Stimulated activated CD8-positive, alpha-beta memory T cell treated with anti-CD3 and anti-CD28 coated beads, Interleukin-4, amount 100 ng/mL, for 4 hours (primary cell): Measurements from ENCODE around the gene KIF21B.
"Not testable (repeated sequence)": the region's sequence is repeated elsewhere in the genome, so short reads cannot be mapped to it uniquely, and the experiment has no call there.

Experiments
- DNase-seq, 2 donors: peaks; one replicate each; pipeline ENCODE4 v3.0.0-alpha.2; 2020; ENCODE audit warnings: low read depth in 2 of 2, low spot score in 1 of 2

Gene KIF21B

DNA sequence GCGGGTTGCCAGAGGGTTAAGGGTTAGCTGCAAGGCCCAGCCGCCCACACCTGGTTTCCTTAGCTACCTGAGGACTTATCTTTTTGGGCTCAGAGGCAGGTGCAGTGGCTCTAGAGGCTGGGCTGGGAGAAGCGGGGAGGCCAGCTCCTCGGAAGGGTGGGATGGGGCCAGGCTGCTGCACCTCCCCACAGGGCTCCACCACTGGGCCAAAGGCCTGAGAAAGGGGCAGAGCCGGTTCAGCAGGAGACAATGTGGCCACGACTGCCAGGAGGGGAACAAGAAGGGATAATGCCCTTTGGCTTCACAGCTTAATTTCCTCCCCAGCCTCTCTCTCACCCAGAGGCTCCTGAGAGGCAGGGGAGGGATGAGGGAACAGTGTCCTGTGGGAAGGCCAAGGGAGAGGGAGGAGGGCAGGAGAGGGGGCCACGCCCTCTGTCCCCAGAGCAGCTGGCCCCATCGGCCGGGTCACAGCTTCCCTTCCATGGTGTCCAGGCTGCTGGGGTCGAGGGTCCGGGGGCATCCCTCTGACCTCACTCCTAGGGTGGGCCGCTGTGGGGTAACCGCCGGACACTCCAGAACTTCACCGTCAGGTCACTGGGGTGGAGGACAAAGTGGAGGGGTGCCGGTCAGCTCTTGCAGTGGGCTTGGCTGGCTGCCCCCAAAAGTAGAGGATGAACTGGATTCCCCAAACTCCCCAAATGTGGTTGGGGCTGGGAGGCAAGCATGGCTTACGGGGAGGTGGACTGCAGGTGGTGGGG is 50.4 kb downstream of the KIF21B start:
- no peak for DNase-seq

DNA sequence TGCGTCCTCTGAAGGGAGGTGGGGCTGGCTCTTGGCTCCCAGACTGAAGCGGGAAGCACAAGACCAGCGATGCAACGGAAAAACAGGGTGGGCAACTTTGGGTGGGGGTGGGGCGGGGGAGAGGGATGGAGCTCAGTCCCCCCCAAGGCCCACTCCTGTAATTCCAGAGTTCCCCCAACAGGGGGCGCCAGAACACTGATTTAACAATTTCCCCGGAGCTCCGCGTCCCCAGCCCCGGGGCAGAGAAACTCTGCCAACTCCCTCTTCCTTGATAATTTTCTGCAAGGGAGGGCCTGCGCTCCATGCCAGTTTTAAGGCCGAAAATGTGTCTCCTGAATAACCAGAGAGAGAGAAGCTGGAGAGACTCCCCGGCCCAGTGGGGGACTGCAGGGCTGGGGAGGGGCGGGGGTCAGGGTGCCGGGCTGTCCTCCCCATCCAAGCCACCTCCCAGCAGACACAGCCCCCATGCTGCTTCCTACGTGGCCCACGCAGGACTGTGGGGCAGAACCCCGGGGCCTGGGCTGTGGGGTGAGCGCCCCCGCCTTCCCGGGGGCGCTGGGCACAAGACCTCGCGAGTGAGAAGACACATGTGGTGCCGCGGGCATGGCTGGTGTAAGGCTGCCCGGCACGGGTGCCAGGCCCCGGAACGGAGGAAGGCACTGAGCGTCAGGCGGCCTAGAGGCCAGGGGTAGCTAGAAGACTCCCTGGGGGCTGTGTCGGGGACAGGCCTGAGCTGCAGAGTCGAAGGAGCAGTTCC is 51.4 kb downstream of the KIF21B start:
- DNase-seq = peak; percentile 28 to 37

DNA sequence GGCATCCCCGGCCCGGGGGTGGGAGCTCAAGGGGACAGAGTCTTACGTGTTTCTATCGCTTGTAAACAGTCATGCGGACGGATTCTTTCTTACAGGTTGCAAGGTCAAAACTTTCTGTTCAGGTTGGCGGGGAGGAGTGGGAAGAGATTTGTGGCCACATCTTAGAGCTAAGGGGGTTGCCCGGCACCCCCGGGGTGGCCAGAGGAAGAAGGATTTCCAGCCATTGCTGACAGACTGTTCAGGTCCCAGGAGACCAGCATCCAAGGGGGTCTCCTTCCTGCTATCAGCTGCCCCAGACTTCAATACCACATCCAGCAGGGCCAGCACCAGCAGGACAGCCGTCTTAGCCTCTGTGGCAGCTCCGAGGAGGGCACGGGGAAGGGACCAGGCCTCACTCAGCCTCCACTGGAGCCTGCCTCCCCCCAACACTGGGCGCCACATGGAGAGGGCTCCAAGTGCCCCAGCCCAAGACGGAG is 52.0 kb downstream of the KIF21B start:
- DNase-seq = no peak

DNA sequence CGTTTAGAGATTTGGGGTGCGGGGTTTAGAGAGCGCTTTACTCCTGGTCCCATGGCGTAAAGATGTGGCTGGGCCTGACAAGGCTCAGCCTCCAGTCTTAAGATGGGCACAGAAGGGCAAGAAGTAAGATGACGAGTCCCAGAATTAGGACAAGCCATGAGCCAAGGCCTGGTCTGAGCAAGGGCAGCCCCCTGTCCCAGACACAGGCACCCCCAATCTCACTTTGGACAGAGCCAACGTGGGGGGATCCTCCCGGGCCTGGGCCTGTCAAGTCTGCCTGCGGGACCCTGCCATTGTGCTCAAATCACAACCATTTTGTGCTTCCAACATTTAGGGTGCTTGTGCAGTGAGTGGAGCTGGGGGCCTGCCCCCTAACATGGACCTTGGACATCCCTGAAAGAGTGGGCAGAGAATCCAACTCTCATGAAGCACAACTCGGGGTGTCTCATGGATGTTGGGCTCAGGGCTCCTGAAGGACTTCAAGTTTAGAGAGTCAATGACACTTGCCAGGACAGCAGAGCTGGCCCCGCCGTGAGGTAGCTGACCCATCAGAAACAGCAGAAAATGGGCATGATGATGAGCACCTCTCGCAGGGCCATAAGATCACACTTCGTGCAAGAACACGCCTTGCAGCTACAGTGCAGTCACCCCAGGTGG is 52.6 kb downstream of the KIF21B start:
- DNase-seq = no peak

DNA sequence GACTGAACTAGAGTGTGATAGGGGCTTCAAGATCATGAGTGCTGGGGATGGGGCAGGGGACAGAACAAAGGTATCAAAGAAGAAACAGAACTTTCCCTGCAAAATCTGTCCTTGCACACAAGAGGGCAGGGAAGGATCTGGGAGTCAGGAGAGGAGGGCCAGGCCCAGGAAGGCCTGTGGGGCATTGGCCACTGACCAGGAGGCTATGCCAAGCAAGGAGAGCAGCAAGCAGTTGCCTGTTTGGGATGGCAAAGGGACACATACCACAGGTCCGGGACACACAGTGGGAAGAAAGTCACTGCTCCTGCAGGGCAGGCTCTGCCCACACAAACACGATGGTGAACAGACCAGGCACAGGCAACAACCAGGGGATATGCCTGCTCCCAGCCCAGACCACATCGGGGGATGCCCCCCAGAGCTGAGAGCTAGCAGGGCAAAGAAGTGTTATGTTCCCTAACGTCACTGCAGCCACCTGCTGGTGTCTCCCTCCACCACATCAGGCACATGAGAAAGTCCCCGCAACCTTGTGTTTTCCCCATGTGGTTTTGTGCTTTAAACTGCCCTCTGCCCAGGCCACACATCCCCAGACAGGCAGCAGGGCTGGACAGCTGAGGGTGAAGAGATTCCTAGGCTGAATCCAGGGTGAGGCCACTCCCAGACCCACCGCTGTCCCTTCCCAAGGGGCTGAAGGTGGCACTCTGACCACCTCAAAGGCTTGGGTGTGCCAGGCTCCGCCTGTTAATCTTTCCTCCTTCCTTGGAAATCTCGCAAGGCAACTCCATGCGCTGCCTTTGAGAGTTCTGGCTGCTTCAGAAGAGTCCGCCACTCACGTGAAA is 53.6 kb downstream of the KIF21B start:
- no peak for DNase-seq

DNA sequence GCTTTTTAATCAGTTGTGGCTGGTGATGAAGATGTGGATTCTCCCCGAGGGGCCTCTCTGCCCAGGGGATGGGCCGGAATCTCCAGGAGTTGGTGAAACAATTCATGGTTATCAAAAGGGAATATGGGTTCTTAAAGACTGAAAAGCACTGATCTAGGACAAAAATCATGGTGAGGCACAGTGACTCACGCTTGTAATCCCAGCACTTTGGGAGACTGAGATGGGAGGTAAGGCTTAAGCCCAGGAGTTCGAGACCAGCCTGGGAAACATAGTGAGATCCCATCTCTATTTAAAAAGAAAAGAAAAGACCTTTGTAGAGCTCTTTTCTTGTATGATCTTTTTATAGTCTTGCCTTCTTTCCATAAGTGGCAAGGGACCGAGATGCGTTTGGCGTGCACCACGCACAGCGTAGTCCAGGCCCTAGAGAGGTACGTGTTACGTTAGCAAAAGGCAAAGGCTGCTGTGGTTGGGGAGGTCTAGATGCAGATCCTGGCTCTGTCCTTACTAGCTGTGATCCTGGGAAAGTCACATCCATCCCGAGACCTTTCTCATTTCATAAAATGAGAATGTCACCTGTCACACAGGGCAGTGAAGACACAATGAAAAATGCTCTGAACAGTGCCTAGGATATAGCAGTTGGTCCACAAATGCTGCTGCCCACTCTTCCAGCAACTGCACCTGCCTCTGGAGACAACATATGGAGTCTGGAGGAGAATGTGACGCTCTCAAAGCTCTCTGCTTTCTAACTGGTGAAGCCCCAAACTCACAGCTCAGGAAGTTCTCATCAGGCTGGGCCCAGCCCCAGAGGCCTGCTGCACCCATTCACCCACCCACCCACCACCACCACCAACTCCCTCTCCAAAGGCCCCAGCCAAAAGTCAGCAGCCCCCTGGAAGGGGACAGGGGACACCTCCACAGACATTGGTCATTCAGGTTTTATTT is 54.8 kb downstream of the KIF21B start:
- no peak for DNase-seq

DNA sequence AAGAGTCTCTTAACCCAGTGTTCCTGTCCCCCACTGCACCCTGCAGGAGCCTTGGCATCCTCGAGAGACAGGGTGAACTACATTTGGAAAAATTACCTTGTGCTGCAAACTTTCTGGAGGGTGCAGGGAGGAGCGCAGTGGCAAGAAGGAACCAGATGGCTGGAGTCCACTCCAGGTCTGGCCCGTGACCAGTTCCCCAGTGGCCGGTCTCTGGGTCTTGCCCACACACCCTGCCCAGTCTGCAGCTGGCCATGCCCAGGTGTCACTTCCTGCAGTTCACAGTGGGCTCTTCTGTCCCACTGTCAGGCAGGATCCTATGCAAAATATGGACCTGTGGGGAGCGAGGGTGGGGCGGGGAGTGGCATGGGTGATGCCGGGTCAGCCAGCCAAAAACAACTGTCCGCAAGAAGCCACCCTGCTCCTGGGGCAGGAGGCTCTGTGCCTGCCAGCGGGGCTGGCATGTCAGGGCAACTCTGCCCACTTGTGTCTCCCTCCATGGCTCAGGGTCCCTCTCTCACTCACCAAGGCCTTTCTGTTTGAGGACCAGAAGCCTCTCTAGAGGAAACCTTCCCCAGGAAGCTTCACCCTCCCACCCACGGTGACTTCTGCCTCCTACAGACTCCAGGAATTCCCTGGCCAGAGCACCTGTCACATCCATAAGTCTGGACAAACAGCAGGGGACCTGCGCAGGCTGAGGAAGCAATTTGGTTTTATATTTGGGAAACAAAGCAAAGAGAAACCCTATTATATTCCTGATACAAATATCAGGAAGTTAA is 55.6 kb downstream of the KIF21B start:
- DNase-seq = no peak

DNA sequence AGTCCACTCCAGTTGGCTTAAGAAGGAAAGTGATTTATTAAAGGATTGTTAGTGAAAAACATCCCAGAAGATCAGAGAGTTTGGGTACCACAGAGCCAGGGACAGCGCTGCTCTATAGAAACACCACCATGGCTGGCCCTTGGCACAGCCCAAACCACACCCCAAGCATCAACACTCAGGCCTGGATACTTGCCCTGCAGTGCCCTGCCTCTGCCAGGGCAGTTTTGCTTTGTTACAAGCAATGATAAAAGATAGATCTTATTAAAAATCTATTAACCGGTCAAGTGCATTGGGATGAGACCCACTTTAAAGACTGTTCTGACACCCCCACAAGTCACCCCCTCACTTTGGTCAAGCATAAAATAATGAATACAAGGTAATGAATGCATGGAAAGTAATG is 56.6 kb downstream of the KIF21B start:
- DNase-seq = no peak

DNA sequence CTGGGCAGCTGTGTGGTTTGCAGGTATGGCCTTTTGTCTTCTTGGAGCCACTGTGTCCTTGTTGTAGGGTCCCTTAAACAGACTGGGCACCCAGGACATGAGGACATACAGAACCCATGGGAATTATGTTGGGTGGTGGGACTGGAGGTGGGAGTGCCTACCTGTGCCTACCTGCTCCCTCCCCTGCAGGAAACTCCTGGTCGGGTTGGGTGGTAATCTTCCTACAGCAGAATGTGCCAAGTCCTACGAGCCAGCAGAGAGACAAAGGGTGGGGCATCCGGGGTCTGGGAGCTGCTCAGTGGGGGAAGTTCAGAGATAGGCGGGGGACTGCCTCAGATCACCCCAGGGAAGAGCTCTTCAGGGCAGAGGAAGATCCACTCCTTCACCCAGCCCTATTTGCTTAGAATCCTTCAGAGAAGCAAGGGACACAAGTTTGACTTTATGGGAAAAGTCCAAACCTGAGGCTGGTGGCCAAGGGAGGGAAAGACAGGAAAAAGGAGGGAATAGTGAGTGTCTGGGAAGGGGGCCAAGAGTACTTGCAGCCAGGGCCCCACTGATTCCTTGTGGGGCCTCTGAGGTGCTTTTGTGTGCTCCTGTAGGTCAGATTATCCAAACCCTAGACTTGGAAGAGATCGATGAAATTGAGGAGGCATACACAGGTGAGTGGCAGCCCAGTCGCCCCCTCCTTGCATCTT is 58.3 kb downstream of the KIF21B start:
- DNase-seq = no peak

DNA sequence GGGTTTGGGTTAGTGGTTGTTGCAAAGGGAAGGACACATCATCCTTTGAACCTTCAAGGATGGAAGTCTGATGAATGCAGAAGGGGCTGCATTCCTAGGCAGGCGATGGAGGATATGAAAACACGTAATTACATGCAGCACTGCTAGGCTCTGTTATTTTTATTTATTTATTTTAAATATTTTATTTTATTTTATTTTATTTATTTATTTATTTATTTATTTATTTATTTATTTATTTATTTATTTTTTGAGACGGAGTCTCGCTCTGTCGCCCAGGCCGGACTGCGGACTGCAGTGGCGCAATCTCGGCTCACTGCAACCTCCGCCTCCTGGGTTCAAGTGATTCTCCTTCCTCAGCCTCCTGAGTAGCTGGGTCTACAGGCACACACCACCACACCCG is 59.6 kb downstream of the KIF21B start:
- not testable (repeated sequence) for DNase-seq

DNA sequence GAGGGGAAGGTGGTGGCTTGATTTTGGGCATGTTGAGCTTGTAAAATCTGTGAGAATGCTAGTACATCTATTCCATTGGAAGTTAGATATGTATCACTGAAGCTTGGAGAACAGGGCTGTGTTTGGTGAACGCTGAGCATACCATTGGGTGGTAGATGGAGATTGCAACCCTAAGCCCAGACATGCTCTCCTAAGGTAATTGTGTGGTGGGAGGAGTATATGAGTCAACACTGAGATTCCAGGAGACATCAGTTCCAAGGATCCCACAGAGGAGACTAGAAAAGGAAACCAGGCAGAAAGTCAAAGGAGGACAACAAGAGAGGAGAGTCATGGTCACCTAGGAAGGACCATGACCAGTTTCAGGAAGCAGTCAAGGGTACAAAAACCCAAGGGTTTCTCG is 60.4 kb downstream of the KIF21B start:
- DNase-seq = no peak

DNA sequence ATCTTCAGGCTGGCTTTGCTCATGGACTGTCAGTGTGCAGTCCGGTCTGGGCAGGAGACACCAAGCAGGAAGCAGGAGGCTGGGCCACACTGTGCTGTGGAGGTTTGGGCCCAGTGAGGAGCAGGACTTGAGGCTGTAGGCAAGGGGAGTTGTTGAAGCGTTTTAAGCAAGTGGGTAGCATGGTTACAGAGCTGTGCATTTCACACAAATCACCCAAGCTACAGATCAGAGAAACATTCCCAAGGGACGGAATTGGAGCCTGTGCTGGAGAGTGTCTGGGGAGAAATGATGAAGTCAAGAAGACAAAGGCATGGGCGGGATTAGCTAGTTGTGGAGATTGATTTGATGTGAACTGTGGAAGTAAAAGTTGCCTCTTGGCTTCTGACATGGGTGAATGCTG is 60.9 kb downstream of the KIF21B start:
- DNase-seq = no peak

DNA sequence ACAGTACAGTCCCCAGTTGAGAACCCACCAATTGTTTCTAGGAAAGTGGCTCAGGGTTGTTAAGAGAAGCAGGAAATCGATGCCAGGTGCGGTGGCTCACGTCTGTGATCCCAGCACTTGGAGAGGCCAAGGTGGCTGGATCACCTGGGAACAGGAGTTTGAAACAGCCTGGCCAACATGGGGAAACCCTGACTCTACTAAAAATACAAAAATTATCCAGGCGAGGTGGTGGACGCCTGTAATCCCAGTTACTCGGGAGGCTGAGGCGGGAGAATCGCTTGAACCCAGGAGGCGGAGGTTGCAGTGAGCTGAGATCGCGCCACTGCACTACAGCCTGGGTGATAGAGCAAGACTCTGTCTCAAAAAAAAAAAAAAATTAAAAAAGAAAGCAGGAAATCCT is 61.4 kb downstream of the KIF21B start:
- DNase-seq = not testable (repeated sequence)

DNA sequence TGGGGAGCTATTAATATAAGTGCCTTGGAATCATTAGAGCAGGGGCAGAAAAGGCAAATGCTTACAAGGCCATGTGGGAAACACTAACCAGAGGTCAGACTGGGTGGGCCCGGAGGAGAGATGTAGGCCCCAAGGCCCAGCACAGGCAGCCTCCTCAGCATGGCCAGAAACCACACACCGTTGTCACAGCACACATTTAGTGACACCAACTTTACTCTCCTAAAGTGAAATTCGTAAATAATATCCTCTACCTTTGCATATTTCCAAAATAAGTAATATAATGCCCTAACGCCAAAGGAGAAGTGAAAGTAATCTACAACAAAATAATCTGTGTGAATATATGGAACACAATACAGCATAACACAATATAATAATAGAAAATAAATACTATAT is 62.6 kb downstream of the KIF21B start:
- no peak for DNase-seq

DNA sequence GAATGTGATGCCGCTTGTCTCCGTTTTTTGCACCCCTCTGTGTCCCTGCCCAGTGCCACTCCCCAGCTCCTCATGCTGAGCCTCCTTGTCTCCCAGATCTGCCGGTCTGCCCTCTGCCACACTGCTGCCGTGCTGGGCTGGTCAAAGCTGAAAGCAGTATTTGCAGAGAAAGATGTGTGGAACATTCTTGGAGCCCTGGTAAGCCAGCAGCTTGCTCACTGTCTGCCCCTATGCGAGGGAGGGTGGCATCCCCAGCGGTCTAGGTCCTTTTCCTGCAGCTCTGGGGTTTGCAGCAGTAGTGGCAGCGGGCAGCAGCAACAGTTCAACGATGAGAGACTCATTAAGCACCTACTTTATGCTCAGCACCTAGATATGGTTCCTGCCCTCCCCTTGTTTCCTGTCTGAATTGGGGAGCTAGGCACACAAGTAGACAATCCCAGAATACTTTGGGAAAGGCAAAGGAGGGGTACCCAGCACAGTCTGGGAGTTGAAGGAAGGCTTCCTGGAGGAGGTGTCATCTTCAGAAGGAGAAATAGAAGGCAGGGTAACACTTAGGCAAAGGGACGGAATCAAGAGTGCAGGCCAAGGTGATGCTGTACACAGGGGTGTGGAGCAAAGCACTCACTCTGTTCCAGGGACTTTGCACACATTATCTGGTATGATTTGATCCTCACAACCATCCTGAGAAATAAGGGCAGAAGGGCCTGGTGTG is 63.1 kb downstream of the KIF21B start:
- no peak for DNase-seq

DNA sequence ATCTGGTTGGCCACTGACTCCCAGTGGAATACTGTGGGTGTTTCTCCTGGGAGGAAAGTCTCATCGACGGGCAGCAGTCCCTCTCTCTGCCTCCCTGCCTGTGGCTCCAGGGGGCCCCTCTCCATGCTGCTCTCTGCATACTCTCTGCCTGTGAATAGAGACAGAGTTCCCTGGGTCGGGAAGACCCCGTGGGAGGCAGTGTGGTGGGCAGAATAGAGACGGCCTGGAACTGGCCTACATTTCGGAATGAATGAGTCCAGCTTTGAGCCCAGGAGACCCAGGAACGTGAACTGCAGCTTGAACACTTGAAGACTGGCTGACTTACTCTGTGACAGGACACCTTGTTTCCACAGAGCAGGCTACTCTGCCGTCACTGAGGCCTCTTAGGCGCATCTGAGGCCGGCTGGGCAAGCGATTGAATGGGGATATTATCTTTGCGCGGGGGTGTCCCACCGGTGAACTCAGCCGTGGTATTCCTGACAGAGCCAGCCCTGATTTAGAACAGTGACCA is 64.0 kb downstream of the KIF21B start:
- no peak for DNase-seq

DNA sequence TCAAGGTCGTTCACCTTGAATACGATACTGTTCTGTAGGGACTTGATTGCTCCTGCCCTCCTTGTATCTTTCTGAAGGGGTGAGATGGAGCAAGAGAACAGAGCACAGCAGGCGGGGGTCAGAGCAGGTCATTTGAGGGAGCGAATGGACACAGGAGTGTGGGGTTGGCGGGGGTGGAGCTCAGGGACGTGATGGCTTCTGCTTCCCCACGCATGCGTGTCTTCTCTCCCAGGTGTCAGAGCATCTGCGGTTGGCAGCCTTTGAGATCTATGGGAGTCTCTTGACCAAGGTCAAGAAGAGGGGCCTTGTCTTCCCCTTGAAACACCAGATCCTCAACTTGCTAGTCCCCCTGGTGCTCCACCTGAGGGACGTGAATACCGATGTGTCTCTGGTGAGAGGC is 64.9 kb downstream of the KIF21B start:
- no peak for DNase-seq

DNA sequence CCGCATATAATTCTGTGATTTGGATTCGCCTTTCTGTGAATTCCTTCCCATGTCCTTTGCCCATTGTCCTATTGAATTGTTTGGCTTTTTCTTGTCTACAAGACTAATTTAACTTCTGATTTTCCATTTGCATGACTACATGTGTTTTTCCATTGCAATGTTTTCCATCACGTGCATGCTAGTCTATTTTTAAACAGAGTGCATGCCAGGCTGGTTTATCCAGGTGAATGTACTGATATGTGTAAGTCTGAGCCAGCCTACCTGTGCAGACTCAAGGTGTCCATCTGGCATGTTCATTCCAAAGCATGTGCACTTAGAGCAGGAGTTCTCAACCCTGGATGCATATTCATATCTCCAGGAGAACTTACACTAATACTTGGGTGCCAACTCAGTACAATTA is 69.1 kb downstream of the KIF21B start:
- no peak for DNase-seq
